Parathyroid adenoma (tissue), 2 donors: ENCODE measurements around the gene MIER3.

Experiments used
- H2AFZ ChIP-seq: fragments of 300-600 bp; sonication (generic); one replicate; pipeline ENCODE4 v1.7.0; 2017; ENCODE audit warnings: antibody characterized with exemption, mild to moderate bottlenecking
- H3K27ac ChIP-seq: fragments of 300-600 bp; sonication (generic); one replicate; pipeline ENCODE4 v1.7.0; 2017
- H3K27me3 ChIP-seq: fragments of 300-600 bp; sonication (generic); one replicate; pipeline ENCODE4 v1.7.0; 2017; ENCODE audit warnings: low read length; ENCODE audit not compliant: control insufficient read depth, insufficient read depth
- H3K36me3 ChIP-seq: fragments of 300-600 bp; sonication (generic); one replicate; pipeline ENCODE4 v1.7.0; 2017; ENCODE audit warnings: low read length; ENCODE audit not compliant: control insufficient read depth, insufficient read depth
- H3K4me1 ChIP-seq: fragments of 300-600 bp; sonication (generic); one replicate; pipeline ENCODE4 v1.7.0; 2017; ENCODE audit warnings: control low read depth
- H3K4me2 ChIP-seq: fragments of 300-600 bp; sonication (generic); one replicate; pipeline ENCODE4 v1.7.0; 2017; ENCODE audit warnings: low read length
- H3K4me3 ChIP-seq: fragments of 300-600 bp; sonication (generic); one replicate; pipeline ENCODE4 v1.7.0; 2017; ENCODE audit warnings: low read depth, low read length
- H3K79me2 ChIP-seq: fragments of 300-600 bp; sonication (generic); one replicate; pipeline ENCODE4 v1.7.0; 2017; ENCODE audit warnings: control low read depth
- H3K9ac ChIP-seq: fragments of 300-600 bp; sonication (generic); one replicate; pipeline ENCODE4 v1.7.0; 2017; ENCODE audit warnings: mild to moderate bottlenecking
- H3K9me3 ChIP-seq: fragments of 300-600 bp; sonication (generic); one replicate; pipeline ENCODE4 v1.7.0; 2017; ENCODE audit warnings: low read length; ENCODE audit not compliant: control insufficient read depth
- CTCF ChIP-seq: fragments of 300-600 bp; sonication (generic); IDR thresholded peaks from one replicate; pipeline ENCODE4 v1.7.0; 2017; ENCODE audit warnings: antibody characterized with exemption, mild to moderate bottlenecking
- donor health status: primary hyperparathyroidism.

Gene MIER3

GRCh38 chr5:56898213-56898612, 53.7 kb downstream of the MIER3 start:
- TF ChIP-seq CTCF = no peak
- H3K9me3 ChIP-seq = no peaks in the 10 kb centered on the region
- H3K4me3 ChIP-seq = no peak overlapping the region
- no peak overlapping the region for H3K4me2 ChIP-seq
- no peaks in the 10 kb centered on the region for H3K4me1 ChIP-seq
- H3K79me2 ChIP-seq = no peaks in the 10 kb centered on the region
- H3K9ac ChIP-seq = no peak overlapping the region
- no peak overlapping the region for H3K27ac ChIP-seq
- H2AFZ ChIP-seq = no peak overlapping the region
- H3K27me3 ChIP-seq = no peaks in the 10 kb centered on the region
- H3K36me3 ChIP-seq = no peaks in the 10 kb centered on the region

GRCh38 chr5:56896763-56897162, 55.2 kb downstream of the MIER3 start:
- Histone ChIP-seq H3K4me3 (no peak overlapping the region), H3K4me2 (no peak overlapping the region), H3K4me1 (no peaks in the 10 kb centered on the region), H3K79me2 (no peaks in the 10 kb centered on the region), H3K9me3 (no peaks in the 10 kb centered on the region), H3K27me3 (no peaks in the 10 kb centered on the region), H3K9ac (no peak overlapping the region), H2AFZ (no peak overlapping the region), H3K27ac (no peak overlapping the region), H3K36me3 (no peaks in the 10 kb centered on the region)
- TF ChIP-seq CTCF = no peak

GRCh38 chr5:56893251-56893951, 58.5 kb downstream of the MIER3 start:
- Histone ChIP-seq H3K9me3 (no peaks in the 10 kb centered on the region), H3K4me2 (no peak overlapping the region), H3K27ac (no peak overlapping the region), H3K36me3 (no peaks in the 10 kb centered on the region), H2AFZ (no peak overlapping the region), H3K27me3 (no peaks in the 10 kb centered on the region), H3K4me1 (no peaks in the 10 kb centered on the region), H3K9ac (no peak overlapping the region), H3K79me2 (no peaks in the 10 kb centered on the region), H3K4me3 (no peak overlapping the region)
- no peak for TF ChIP-seq CTCF

DNA sequence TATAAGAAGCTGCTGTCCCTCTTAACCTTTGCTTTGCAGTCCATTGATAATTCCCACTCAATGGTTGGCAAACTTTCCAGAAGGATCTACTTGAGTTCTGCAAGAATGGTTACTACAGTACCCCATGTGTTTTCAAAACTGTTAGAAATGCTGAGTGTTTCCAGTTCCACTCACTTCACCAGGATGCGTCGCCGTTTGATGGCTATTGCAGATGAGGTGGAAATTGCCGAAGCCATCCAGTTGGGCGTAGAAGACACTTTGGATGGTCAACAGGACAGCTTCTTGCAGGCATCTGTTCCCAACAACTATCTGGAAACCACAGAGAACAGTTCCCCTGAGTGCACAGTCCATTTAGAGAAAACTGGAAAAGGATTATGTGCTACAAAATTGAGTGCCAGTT, 70.4 kb downstream of the MIER3 start:
- no peak overlapping the region for H3K9ac ChIP-seq
- no peak overlapping the region for H3K27ac ChIP-seq
- TF ChIP-seq CTCF = no peak
- H3K27me3 ChIP-seq = no peaks in the 10 kb centered on the region
- H3K9me3 ChIP-seq = no peaks in the 10 kb centered on the region
- H3K4me2 ChIP-seq = no peak overlapping the region
- H2AFZ ChIP-seq = no peak overlapping the region
- H3K36me3 ChIP-seq = no peaks in the 10 kb centered on the region
- H3K4me3 ChIP-seq = no peak overlapping the region
- H3K79me2 ChIP-seq = no peaks in the 10 kb centered on the region
- no peaks in the 10 kb centered on the region for H3K4me1 ChIP-seq

DNA sequence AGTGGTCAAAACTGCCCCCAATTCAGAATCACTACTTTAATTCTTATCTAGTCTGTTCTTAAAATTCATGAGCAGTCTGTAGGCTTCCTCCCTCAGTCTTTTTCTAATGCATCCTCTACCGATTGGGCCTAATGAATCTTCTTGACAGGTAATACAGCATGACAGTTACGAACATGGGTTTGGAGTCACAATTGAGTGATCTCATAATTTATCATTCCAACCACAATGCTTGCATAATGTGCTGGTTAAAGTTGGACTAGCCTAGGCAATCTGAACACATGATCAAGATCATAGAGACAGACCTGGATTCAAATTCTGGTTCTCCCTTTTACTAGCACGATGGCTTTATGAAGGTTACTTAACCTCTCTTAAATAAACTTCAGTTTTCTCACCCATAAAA, 75.6 kb downstream of the MIER3 start:
- Histone ChIP-seq H3K27me3 (no peaks in the 10 kb centered on the region), H3K27ac (no peak overlapping the region), H3K9ac (no peak overlapping the region), H3K9me3 (no peaks in the 10 kb centered on the region), H3K4me3 (no peak overlapping the region), H3K4me2 (no peak overlapping the region), H2AFZ (no peak overlapping the region), H3K79me2 (no peaks in the 10 kb centered on the region), H3K36me3 (no peaks in the 10 kb centered on the region), H3K4me1 (no peaks in the 10 kb centered on the region)
- TF ChIP-seq CTCF = no peak
